NCI-H2196 (cell line): ENCODE data around the gene DUSP12.

Experiments
- DNase-seq: peaks from one replicate; lab custom pipeline; 2025; ENCODE audit not compliant: unreplicated experiment; lab: John Stamatoyannopoulos, UW

Gene DUSP12

GRCh38 chr1:161727256-161727924 lies 22.2 kb upstream of the DUSP12 start:
- no peak for DNase-seq

GRCh38 chr1:161728376-161729226 lies 21.0 kb upstream of the DUSP12 start:
- no peak for DNase-seq

GRCh38 chr1:161730050-161730564 lies 19.5 kb upstream of the DUSP12 start:
- DNase-seq = no peak

GRCh38 chr1:161731241-161731640 lies 18.3 kb upstream of the DUSP12 start:
- no peak for DNase-seq

GRCh38 chr1:161731981-161732718 lies 17.4 kb upstream of the DUSP12 start:
- DNase-seq = no peak

- no peak for DNase-seq
Observed at GRCh38 chr1:161733526-161733925, 16.1 kb upstream of the DUSP12 start.

GRCh38 chr1:161735837-161736236 lies 13.7 kb upstream of the DUSP12 start:
- DNase-seq = no peak

- no peak for DNase-seq
Observed at GRCh38 chr1:161736335-161736969, 13.1 kb upstream of the DUSP12 start.

- no peak for DNase-seq
Observed at GRCh38 chr1:161737625-161738024, 12.0 kb upstream of the DUSP12 start.

- DNase-seq = peak; percentile 0
Observed at GRCh38 chr1:161738627-161739287, 10.8 kb upstream of the DUSP12 start.

- no peak for DNase-seq
Observed at GRCh38 chr1:161739865-161740566, 9.6 kb upstream of the DUSP12 start.

GRCh38 chr1:161740921-161741320 lies 8.7 kb upstream of the DUSP12 start:
- DNase-seq = no peak

GRCh38 chr1:161743231-161743630 lies 6.4 kb upstream of the DUSP12 start:
- DNase-seq = no peak

DNA sequence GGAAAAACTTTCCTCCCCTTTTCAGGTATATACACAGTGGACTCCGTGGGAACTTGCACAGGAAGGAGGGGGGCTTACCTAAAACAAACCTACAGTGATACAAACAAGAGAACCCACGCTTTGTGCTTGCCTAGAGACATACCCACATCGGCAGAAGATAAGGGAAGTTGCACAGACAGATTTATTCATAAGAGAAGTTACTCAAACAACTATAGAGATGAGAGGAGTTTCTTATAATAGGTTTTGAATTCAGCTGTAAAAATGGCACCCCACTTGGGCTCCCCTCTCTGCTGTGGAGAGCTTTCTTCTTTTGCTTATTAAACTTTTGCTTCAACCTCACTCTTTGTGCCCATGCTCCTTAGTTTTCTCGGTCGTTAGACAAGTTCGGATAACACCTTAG lies 1.8 kb upstream of the DUSP12 start:
- DNase-seq = no peak

- DNase-seq = peak; percentile 9
Observed at GRCh38 chr1:161763522-161764098, 14.0 kb downstream of the DUSP12 start.

DNA sequence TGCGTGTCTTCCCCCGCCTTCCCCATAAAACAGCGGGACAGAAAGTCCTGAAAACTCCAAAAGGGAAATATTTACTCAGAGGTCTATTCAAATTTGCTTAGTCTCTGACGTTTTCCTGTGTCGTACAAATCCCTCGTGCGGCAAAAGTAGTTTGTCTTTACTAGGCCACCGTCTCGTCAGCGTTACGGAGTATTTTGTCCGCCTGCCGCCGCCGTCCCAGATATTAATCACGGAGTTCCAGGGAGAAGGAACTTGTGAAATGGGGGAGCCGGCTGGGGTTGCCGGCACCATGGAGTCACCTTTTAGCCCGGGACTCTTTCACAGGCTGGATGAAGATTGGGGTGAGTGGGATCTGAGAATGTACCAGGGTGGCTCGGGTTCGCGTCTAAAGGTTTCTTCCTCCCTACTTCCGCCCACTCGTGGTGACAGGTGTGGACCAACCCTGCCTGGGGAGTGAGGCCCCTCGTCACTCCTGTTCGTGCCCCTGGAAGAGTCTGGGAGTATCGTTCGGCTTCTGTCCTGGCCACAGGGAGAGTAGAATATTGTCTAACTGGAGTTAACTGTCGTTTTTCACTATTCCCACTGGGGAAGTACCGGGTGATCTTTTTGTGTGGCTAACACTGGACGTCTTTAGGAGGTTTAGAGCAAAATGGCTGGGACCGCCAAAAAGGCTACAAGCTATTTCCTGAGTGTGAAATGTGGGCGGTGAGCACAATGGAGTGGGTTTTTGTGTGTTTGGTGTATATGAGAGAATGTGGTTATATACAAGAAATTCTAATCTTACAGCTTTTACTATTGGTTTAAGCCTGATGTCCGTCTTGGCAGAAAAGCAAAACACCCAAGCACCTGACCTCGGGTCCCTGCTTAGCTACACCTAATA lies 16.8 kb downstream of the DUSP12 start, which contains the start of gene ATF6:
Gene ATF6, plus strand, starts transcription at position 219 of the 880 bp plus-strand sequence. Its CDS starts 41 bp downstream, at position 260.
- peak; percentile 76 for DNase-seq

DNA sequence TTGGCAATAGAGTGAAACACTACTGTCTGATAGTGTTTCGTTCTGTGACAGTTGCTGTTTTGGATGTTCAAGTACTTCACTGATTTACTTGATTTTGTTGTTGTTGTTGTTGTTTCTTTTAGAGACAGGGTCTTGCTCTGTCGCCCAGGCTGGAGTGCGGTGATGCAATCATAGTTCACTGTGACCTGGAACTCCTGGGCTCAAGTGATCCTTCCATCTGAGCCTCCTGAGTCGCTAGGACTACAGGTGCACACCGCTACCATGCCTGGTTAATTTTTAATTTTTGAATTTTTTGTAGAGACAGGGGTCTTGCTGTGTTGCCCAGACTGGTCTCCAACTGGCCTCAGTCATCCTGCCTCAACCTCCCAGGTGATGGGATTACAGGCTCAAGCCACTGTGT lies 18.9 kb downstream of the DUSP12 start:
- DNase-seq = no peak

GRCh38 chr1:161768986-161769672 lies 19.5 kb downstream of the DUSP12 start:
- DNase-seq = no peak
